B cell (primary cell): ENCODE measurements around the gene PAK1IP1. TPM values are rescaled to one million over a fixed set of nuclear protein-coding genes. Genes with fewer than 3 reads are reported as not detected.
"Not testable (repeated sequence)": the region's sequence is repeated elsewhere in the genome, so short reads cannot be mapped to it uniquely, and the experiment has no call there.

Experiments used
- ATAC-seq: fragments of 200-7000 bp; cut with Tn5 transposase; one replicate; pipeline ENCODE4 v1.10.0; 2021; ENCODE audit warnings: low read depth, mild to moderate bottlenecking, moderate number of reproducible peaks, moderate library complexity
- CTCF ChIA-PET: fragments of 350-600 bp; sonication (Branson Sonifier 250); formaldehyde crosslinking; loops from one replicate; lab custom pipeline; 2021; ENCODE audit warnings: antibody characterized with exemption, inconsistent platforms; lab: Charles Lee
- POLR2A ChIA-PET: fragments of 350-600 bp; sonication (Branson Sonifier 250); formaldehyde crosslinking; loops from one replicate; lab custom pipeline; 2021; ENCODE audit warnings: antibody characterized with exemption; lab: Charles Lee
- DNase-seq: peaks from one replicate; pipeline ENCODE4 v3.0.0; 2013
- H2AFZ ChIP-seq: 2 replicates; pipeline ENCODE4 v1.6.1; 2012; ENCODE audit warnings: mild to moderate bottlenecking, low read depth, low read length; ENCODE audit not compliant: insufficient read depth, poor library complexity, severe bottlenecking
- H3K27ac ChIP-seq, 2 donors: 1 replicate in 1 of 2; 2 replicates in 1 of 2; pipeline ENCODE4 v1.5.1; 2012 to 2013; ENCODE audit warnings: low read length in 2 of 2, mild to moderate bottlenecking in 2 of 2, moderate library complexity in 1 of 2
- H3K27me3 ChIP-seq, 4 experiments: fragments of 200-600 bp in 1 of 4; sonication (generic) in 1 of 4; replicated peaks in 1 of 4; 1 replicate in 2 of 4; 2 replicates in 2 of 4; pipeline versions ENCODE4 v1.6.1 to v1.7.0; 2013 to 2016; ENCODE audit warnings: low read length in 3 of 4, mild to moderate bottlenecking in 2 of 4, mixed read lengths in 1 of 4, moderate library complexity in 1 of 4; ENCODE audit not compliant: insufficient read depth in 4 of 4, control insufficient read depth in 3 of 4; ENCODE audit errors: control extremely low read depth in 1 of 4
- H3K36me3 ChIP-seq, 2 experiments: replicated peaks in 1 of 2; 1 replicate in 1 of 2; 2 replicates in 1 of 2; pipeline versions ENCODE4 v1.6.1 to v1.7.1; 2013; ENCODE audit warnings: low read length in 1 of 2; ENCODE audit not compliant: insufficient read depth in 2 of 2, control insufficient read depth in 1 of 2; ENCODE audit errors: control extremely low read depth in 1 of 2, extremely low read depth in 1 of 2
- H3K4me1 ChIP-seq, 2 donors: fragments of 200-600 bp in 1 of 2; sonication (generic) in 1 of 2; 1 replicate in 1 of 2; 2 replicates in 1 of 2; pipeline versions ENCODE4 v1.5.1 to v1.6.1; 2013 to 2017; ENCODE audit warnings: low read length in 2 of 2; ENCODE audit not compliant: control insufficient read depth in 2 of 2, insufficient read depth in 2 of 2
- H3K4me2 ChIP-seq: replicated peaks from 2 replicates; pipeline ENCODE3; 2012; ENCODE audit warnings: mild to moderate bottlenecking, low read depth, low read length; ENCODE audit not compliant: poor library complexity, severe bottlenecking
- H3K4me3 ChIP-seq, 5 experiments: fragments of 200-600 bp in 1 of 5; sonication (generic) in 1 of 5; 1 replicate in 3 of 5; 2 replicates in 2 of 5; pipeline versions ENCODE4 v1.5.1 to v1.7.0; 2011 to 2016; ENCODE audit warnings: low read length in 4 of 5, mild to moderate bottlenecking in 4 of 5, low read depth in 2 of 5, control low read depth in 1 of 5, moderate library complexity in 1 of 5; ENCODE audit not compliant: insufficient read depth in 1 of 5; ENCODE audit errors: control extremely low read depth in 1 of 5, extremely low read depth in 1 of 5
- H3K79me2 ChIP-seq: fragments of 200-600 bp; sonication (generic); one replicate; pipeline ENCODE4 v1.6.0; 2016; ENCODE audit warnings: low read length; ENCODE audit not compliant: control insufficient read depth, insufficient read depth
- H3K9ac ChIP-seq: fragments of 200-600 bp; sonication (generic); 2 replicates; pipeline ENCODE4 v1.6.1; 2017; ENCODE audit warnings: mild to moderate bottlenecking, low read length, moderate library complexity
- H3K9me3 ChIP-seq, 3 donors: one replicate each; pipeline versions ENCODE4 v1.6.1 to v1.7.1; 2013; ENCODE audit warnings: low read length in 2 of 3; ENCODE audit not compliant: control insufficient read depth in 2 of 3, insufficient read depth in 1 of 3; ENCODE audit errors: control extremely low read depth in 1 of 3
- H4K20me1 ChIP-seq: 2 replicates; pipeline ENCODE4 v1.6.0; 2012; ENCODE audit warnings: mild to moderate bottlenecking, low read length; ENCODE audit not compliant: insufficient read depth, control insufficient read depth, poor library complexity, severe bottlenecking
- H3K27ac Mint-ChIP-seq: one replicate; pipeline ENCODE4 v1.8.0; 2021; ENCODE audit warnings: mixed read lengths
- H3K27me3 Mint-ChIP-seq: one replicate; pipeline ENCODE4 v1.8.0; 2021; ENCODE audit warnings: mixed read lengths
- H3K4me1 Mint-ChIP-seq: one replicate; pipeline ENCODE4 v1.8.0; 2021; ENCODE audit warnings: mixed read lengths
- H3K4me3 Mint-ChIP-seq: one replicate; pipeline ENCODE4 v1.8.0; 2021; ENCODE audit warnings: mixed read lengths
- H3K9me3 Mint-ChIP-seq: one replicate; pipeline ENCODE4 v1.8.0; 2022; ENCODE audit warnings: mixed read lengths; ENCODE audit not compliant: insufficient read depth
- CTCF ChIP-seq: fragments of 200-600 bp; IDR thresholded peaks from one replicate; pipeline ENCODE4 v1.8.0; 2022; ENCODE audit warnings: antibody characterized with exemption, mild to moderate bottlenecking
- EZH2 ChIP-seq: IDR thresholded peaks from 2 replicates; pipeline ENCODE4 v1.6.1; 2012; ENCODE audit warnings: borderline replicate concordance, low read depth, mild to moderate bottlenecking, moderate library complexity, low read length; ENCODE audit not compliant: insufficient read depth, poor library complexity, severe bottlenecking
- WGBS: methylation state at CpG from one replicate; pipeline ENCODE4 v1.1.5; 2013; ENCODE audit warnings: missing lambda C conversion rate; ENCODE audit not compliant: insufficient coverage; 5-methylcytosine and 5-hydroxymethylcytosine counted together
- intact Hi-C: fragments of 100-400 bp; cut with micrococcal nuclease; formaldehyde crosslinking; loops from one replicate; pipeline ENCODE4 v1.10.0; 2022
- polyA plus RNA-seq: library from polyadenylated mRNA; depleted of rRNA; stranded (reverse); fragments of >200 nt; gene quantifications from 2 replicates; pipeline ENCODE4 v1.2.3, GENCODE V29; 2012
- total RNA-seq, 2 donors: library from RNA; stranded (reverse); fragments of 120-200 nt in 1 of 2; gene quantifications; 1 replicate in 1 of 2; 2 replicates in 1 of 2; pipeline versions ENCODE4 v1.2.3 to v1.2.4, GENCODE V29; 2013 to 2022

PAK1IP1 gene
- total and polyA plus RNA-seq, 2 donors (not counting 1 experiment from before 2014, with no cell fraction given): 3.8 to 6.1 TPM

GRCh38 chr6:10665595-10665994 is 29.2 kb upstream of the PAK1IP1 start:
- H3K27me3 Mint-ChIP-seq: peaks cover 25% of the 10 kb centered on the region
- H3K4me1 ChIP-seq, POLR2A ChIA-PET, intact Hi-C loops, H3K4me2 ChIP-seq, DNase-seq, H2AFZ ChIP-seq, H3K9ac ChIP-seq, H3K4me1 Mint-ChIP-seq, H3K27ac ChIP-seq, H3K9me3 Mint-ChIP-seq, H3K36me3 ChIP-seq, ATAC-seq, CTCF ChIA-PET, H3K9me3 ChIP-seq, H3K4me3 ChIP-seq, H3K4me3 Mint-ChIP-seq, H3K79me2 ChIP-seq, H3K27ac Mint-ChIP-seq, H4K20me1 ChIP-seq: not testable (repeated sequence)
- no CpG with 5 or more reads among the region's 1 CpG for WGBS
- peaks cover 0 to 22% (median 10%) of the 10 kb centered on the region in 4 experiments for H3K27me3 ChIP-seq

- Histone ChIP-seq H4K20me1 (no peaks in the 10 kb centered on the region), H3K27me3 (peaks cover 0 to 22% (median 10%) of the 10 kb centered on the region in 4 experiments), H3K4me2 (no peak overlapping the region), H3K4me3 (no peak overlapping the region), H3K36me3 (no peaks in the 10 kb centered on the region), H3K4me1 (no peaks in the 10 kb centered on the region), H3K79me2 (no peaks in the 10 kb centered on the region), H3K9ac (no peak overlapping the region), H3K27ac (no peak overlapping the region), H3K9me3 (peaks cover 0 to 4% (median 0%) of the 10 kb centered on the region in 3 donors), H2AFZ (no peak overlapping the region)
- ChIA-PET CTCF (no interaction called here), POLR2A (no interaction called here)
- DNase-seq (no peak), ATAC-seq (no peak)
- Mint-ChIP-seq H3K27me3 (peaks cover 25% of the 10 kb centered on the region), H3K4me1 (peaks cover 5% of the 10 kb centered on the region), H3K27ac (no peak overlapping the region), H3K9me3 (no peaks in the 10 kb centered on the region), H3K4me3 (no peak overlapping the region)
- WGBS: 90% methylated on average over 5 of the region's 6 CpGs
- intact Hi-C loops: no loop called here
- no peak for TF ChIP-seq CTCF
- no peak for TF ChIP-seq EZH2
Observed at GRCh38 chr6:10668126-10668917, 26.4 kb upstream of the PAK1IP1 start.
